ENCODE data around the gene MTA3. TPM values are rescaled to one million over a fixed set of nuclear protein-coding genes. Genes with fewer than 3 reads are reported as not detected.
A peak's percentile ranks its signal among the peaks of the same experiment; 100 is the strongest.

MTA3 gene
- total RNA-seq, 1 donor from 2014 or later: 107 TPM

DNA sequence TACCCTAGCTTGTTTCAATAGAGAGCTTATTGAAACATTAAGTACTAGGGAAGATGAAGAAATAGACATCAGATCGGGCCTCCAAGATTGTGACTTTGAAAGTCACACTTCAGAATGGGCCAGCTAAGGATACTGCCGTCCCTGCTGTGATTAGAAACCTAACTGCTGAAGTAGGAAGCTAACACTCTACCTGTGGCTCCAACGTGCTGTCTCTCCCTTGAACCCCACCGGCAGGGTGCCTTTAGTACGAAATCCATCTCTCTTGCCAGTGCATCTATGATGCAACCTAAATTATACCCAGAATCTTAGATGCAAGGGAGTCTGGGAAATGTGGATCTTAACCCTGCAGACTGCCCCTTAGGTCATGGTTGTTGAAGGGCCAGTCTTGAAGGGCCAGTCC, 116.9 kb downstream of the MTA3 start:
- Mint-ChIP-seq H3K4me1 (peaks cover 4% of the 10 kb centered on the region), H3K27me3 (ENCODE audit: low read depth) (no peaks in the 10 kb centered on the region), H3K36me3 (peaks cover 27% of the 10 kb centered on the region), H3K27ac (no peak overlapping the region), H3K9me3 (no peaks in the 10 kb centered on the region), H3K4me3 (no peak overlapping the region)
- TF ChIP-seq, protein P1, sequence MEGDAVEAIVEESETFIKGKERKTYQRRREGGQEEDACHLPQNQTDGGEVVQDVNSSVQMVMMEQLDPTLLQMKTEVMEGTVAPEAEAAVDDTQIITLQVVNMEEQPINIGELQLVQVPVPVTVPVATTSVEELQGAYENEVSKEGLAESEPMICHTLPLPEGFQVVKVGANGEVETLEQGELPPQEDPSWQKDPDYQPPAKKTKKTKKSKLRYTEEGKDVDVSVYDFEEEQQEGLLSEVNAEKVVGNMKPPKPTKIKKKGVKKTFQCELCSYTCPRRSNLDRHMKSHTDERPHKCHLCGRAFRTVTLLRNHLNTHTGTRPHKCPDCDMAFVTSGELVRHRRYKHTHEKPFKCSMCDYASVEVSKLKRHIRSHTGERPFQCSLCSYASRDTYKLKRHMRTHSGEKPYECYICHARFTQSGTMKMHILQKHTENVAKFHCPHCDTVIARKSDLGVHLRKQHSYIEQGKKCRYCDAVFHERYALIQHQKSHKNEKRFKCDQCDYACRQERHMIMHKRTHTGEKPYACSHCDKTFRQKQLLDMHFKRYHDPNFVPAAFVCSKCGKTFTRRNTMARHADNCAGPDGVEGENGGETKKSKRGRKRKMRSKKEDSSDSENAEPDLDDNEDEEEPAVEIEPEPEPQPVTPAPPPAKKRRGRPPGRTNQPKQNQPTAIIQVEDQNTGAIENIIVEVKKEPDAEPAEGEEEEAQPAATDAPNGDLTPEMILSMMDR (IDR thresholded peaks at IDR 0.05; ENCODE audit: unreplicated experiment): no peak
- DNase-seq (ENCODE audit: low spot score in 2 of 2, unreplicated experiment in 2 of 2): no peak

DNA sequence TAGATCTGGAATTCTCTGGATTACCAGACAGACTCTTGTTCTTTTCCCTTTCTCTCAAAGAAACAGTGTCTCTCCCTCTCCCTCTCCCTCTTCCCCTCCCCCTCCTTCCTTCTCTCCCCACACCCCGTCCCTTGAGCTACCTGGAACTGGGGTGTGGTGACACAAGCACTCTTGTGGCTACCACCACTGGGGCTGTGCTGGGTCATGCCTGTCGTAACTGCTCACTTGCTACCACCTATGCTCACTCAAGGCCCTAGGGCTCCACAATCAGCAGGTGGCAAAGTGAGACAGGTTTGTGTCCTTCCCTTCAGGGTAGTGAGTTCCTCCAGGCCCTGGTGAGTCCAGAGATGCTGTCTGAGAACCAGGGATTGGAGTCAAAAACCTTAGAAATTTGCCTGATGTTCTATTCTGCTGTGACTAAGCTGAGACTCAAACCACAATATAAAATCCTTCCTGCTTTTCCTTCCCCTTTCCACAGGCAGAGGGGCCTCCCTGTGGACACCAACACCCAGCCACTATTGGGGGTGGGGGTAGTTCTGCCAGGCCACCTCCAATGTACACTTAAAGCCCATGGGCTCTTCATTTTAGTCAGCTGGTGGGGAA, 124.7 kb downstream of the MTA3 start:
- H3K27ac Mint-ChIP-seq: peak overlapping the region; percentile 43
- no peaks in the 10 kb centered on the region for H3K27me3 Mint-ChIP-seq (ENCODE audit: low read depth)
- no peaks in the 10 kb centered on the region for H3K9me3 Mint-ChIP-seq
- peaks cover 14% of the 10 kb centered on the region for H3K36me3 Mint-ChIP-seq
- TF ChIP-seq, protein P1 (IDR thresholded peaks at IDR 0.05; ENCODE audit: unreplicated experiment): no peak
- H3K4me1 Mint-ChIP-seq: peaks cover 7% of the 10 kb centered on the region
- no peak overlapping the region for H3K4me3 Mint-ChIP-seq
- DNase-seq (ENCODE audit: low spot score in 2 of 2, unreplicated experiment in 2 of 2): no peak

DNA sequence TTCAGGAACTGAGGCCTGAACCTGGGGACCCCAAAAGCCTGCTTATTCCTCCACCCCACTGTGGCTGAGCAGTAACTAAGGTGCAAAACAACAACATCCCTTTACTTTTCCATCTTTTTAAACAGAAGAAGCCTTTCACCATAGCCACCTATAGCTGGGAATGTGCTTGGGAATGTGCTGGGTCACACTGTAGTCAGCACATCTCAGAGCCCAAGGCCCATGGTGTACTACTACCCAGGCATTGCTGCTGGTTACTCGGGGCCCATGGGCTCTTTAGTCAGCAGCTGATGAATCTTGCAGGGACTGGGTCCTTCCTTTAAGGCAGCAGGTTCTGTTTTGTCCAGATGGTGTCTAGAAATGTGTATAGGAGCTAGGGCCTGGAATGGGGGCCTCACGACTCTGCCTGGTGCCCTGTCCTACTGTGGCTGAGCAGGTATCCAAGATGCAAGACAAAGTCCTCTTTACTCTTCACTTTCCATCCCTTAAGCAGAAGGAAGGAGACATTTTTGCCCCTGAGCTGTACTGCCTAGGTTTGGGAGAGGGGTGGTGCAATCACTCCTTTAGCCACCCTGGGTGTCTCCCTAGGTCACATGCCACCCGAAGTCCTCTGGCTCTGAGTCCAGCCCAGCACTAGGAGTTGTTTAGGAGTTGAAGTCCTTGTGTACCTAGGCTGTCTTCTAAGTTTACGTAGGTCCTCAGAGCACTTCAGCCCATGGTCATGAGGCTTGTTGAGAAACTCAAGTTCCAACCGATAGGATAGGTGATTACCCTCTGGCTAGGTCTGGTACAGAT, 125.5 kb downstream of the MTA3 start:
- H3K27me3 Mint-ChIP-seq (ENCODE audit: low read depth): no peaks in the 10 kb centered on the region
- H3K4me1 Mint-ChIP-seq: peaks cover 7% of the 10 kb centered on the region
- H3K27ac Mint-ChIP-seq: no peak overlapping the region
- H3K9me3 Mint-ChIP-seq: no peaks in the 10 kb centered on the region
- TF ChIP-seq, protein P1 (IDR thresholded peaks at IDR 0.05; ENCODE audit: unreplicated experiment): no peak
- no peak for DNase-seq (ENCODE audit: low spot score in 2 of 2, unreplicated experiment in 2 of 2)
- H3K4me3 Mint-ChIP-seq: no peak overlapping the region
- H3K36me3 Mint-ChIP-seq: peaks cover 10% of the 10 kb centered on the region

DNA sequence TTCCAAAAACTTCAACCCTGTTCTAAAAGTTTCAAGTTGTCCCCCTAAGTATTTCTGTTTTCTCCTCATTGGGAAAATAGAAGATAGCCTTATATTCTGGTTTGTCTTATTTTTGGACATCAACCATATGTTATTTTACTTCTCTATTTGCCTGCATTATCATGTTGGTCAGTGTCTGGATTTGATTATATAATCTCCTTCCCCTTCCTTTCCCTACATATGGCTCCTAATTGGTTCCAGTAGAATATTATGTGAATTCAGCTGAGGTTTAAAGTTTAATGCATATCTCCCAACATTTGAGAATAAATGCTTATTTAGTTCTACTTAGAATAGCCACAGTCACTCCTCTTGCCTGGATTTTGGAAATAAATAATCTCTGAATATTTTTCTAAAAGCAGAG, 128.6 kb downstream of the MTA3 start:
- Mint-ChIP-seq H3K27me3 (ENCODE audit: low read depth) (no peaks in the 10 kb centered on the region), H3K36me3 (peaks cover 5% of the 10 kb centered on the region), H3K9me3 (no peaks in the 10 kb centered on the region), H3K27ac (no peak overlapping the region), H3K4me1 (peaks cover 14% of the 10 kb centered on the region), H3K4me3 (no peak overlapping the region)
- TF ChIP-seq, protein P1 (IDR thresholded peaks at IDR 0.05; ENCODE audit: unreplicated experiment): no peak
- no peak for DNase-seq (ENCODE audit: low spot score in 2 of 2, unreplicated experiment in 2 of 2)

DNA sequence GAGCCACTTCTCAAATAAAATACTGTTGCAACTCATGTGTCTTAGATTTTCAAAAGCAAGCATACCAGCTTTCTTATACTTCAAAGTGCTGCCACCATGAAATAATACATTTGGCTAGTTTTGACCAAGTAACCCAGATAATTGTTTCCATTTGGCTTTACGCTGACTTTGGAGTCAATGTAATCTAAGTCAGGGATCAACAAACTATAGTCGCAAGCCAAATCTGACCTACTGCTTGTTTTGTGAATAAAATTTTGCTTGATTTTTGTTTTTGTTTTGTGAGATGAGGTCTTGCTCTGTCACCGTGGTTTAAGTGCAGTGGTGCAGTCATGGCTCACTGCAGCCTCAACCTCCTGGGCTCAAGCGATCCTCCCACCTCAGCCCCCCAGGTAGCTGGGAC, 130.5 kb downstream of the MTA3 start:
- TF ChIP-seq, protein P1 (IDR thresholded peaks at IDR 0.05; ENCODE audit: unreplicated experiment): no peak
- H3K9me3 Mint-ChIP-seq: no peaks in the 10 kb centered on the region
- peak overlapping the region; percentile 4 for H3K27ac Mint-ChIP-seq
- H3K4me1 Mint-ChIP-seq: peaks cover 14% of the 10 kb centered on the region
- H3K27me3 Mint-ChIP-seq (ENCODE audit: low read depth): no peaks in the 10 kb centered on the region
- H3K36me3 Mint-ChIP-seq: peaks cover 7% of the 10 kb centered on the region
- DNase-seq (ENCODE audit: low spot score in 2 of 2, unreplicated experiment in 2 of 2): no peak
- H3K4me3 Mint-ChIP-seq: no peak overlapping the region

Data from mesothelial cell of epicardium (in vitro differentiated cells).